Measurements from ENCODE around the gene SLC29A1. TPM values are rescaled to one million over a fixed set of nuclear protein-coding genes. Genes with fewer than 3 reads are reported as not detected.
A peak's percentile ranks its signal among the peaks of the same experiment; 100 is the strongest.

The SLC29A1 gene
- total RNA-seq, 1 experiment from 2014 or later: 33.4 TPM

GRCh38 chr6:44266347-44266746 lies 43.0 kb downstream of the SLC29A1 start:
- DNase-seq (ENCODE audit: low spot score): no peak

- DNase-seq (ENCODE audit: low spot score): no peak
Observed at GRCh38 chr6:44267252-44267651, 43.9 kb downstream of the SLC29A1 start.

- DNase-seq (ENCODE audit: low spot score): peak; percentile 78
Observed at GRCh38 chr6:44268095-44268628, 44.8 kb downstream of the SLC29A1 start.

- DNase-seq (ENCODE audit: low spot score): no peak
Observed at GRCh38 chr6:44269178-44269920, 46.0 kb downstream of the SLC29A1 start.

- DNase-seq (ENCODE audit: low spot score): no peak
Observed at GRCh38 chr6:44269921-44270525, 46.6 kb downstream of the SLC29A1 start, which contains the start of gene TMEM151B. Gene TMEM151B, plus strand, starts transcription at chr6:44270450. Its CDS starts 293 bp downstream, at chr6:44270743.

- no peak for DNase-seq (ENCODE audit: low spot score)
Observed at GRCh38 chr6:44270526-44271405, 47.4 kb downstream of the SLC29A1 start.

GRCh38 chr6:44271406-44271723 lies 48.0 kb downstream of the SLC29A1 start:
- DNase-seq (ENCODE audit: low spot score): no peak

GRCh38 chr6:44271914-44272313 lies 48.5 kb downstream of the SLC29A1 start:
- DNase-seq (ENCODE audit: low spot score): no peak

GRCh38 chr6:44272529-44272928 lies 49.1 kb downstream of the SLC29A1 start:
- DNase-seq (ENCODE audit: low spot score): no peak

- DNase-seq (ENCODE audit: low spot score): no peak
Observed at GRCh38 chr6:44272999-44273566, 49.7 kb downstream of the SLC29A1 start.

GRCh38 chr6:44273617-44274016 lies 50.2 kb downstream of the SLC29A1 start:
- DNase-seq (ENCODE audit: low spot score): no peak

- no peak for DNase-seq (ENCODE audit: low spot score)
Observed at GRCh38 chr6:44275271-44275748, 51.9 kb downstream of the SLC29A1 start.

- no peak for DNase-seq (ENCODE audit: low spot score)
Observed at GRCh38 chr6:44275749-44276648, 52.6 kb downstream of the SLC29A1 start.

GRCh38 chr6:44276667-44277640 lies 53.6 kb downstream of the SLC29A1 start:
- DNase-seq (ENCODE audit: low spot score): no peak

- no peak for DNase-seq (ENCODE audit: low spot score)
Observed at GRCh38 chr6:44277763-44278162, 54.4 kb downstream of the SLC29A1 start.

- no peak for DNase-seq (ENCODE audit: low spot score)
Observed at GRCh38 chr6:44278315-44278714, 54.9 kb downstream of the SLC29A1 start.

GRCh38 chr6:44278774-44279697 lies 55.6 kb downstream of the SLC29A1 start:
- no peak for DNase-seq (ENCODE audit: low spot score)
